HepG2 (cell line): Measurements from ENCODE around the gene THOC7. TPM values are rescaled to one million over a fixed set of nuclear protein-coding genes. Genes with fewer than 3 reads are reported as not detected.

Experiments
- ATAC-seq: fragments of 200-7000 bp; cut with Tn5 transposase; 3 replicates; pipeline ENCODE4 v1.9.1; 2020; ENCODE audit warnings: mild to moderate bottlenecking, moderate library complexity
- BruUV-seq: library from RNA; stranded (reverse); fragments of 400-500 nt; replicated peaks from 2 replicates; lab custom pipeline; 2021; lab: Mats Ljungman, UMichigan
- CTCF ChIA-PET: fragments of 300-600 bp; formaldehyde crosslinking; extraction: SDS; loops from one replicate; lab custom pipeline; 2021; ENCODE audit warnings: low total read pairs, inconsistent platforms, low intra/inter-chr PET ratio; lab: Yijun Ruan, JAX
- POLR2A ChIA-PET: fragments of 350-600 bp; sonication (Branson Sonifier 250); formaldehyde crosslinking; loops from one replicate; lab custom pipeline; 2020; ENCODE audit warnings: antibody characterized with exemption, inconsistent platforms; lab: Yijun Ruan, JAX
- DNase-seq: peaks from one replicate; pipeline ENCODE4 v3.0.0-alpha.2; 2015; ENCODE audit warnings: low spot score
- FAIRE-seq: peaks from 3 replicates; lab custom pipeline; 2011; peaks lifted over from hg19 to GRCh38; lab: Jason Lieb, UNC
- H2AFZ ChIP-seq: one replicate; pipeline ENCODE4 v1.6.1; 2011; ENCODE audit warnings: low read length, inconsistent platforms
- H3K27ac ChIP-seq: fragments of 300-600 bp; 3 replicates; pipeline ENCODE4 v1.8.0; 2011; ENCODE audit warnings: mixed run types, mild to moderate bottlenecking, mixed read lengths, low read length, inconsistent platforms; ENCODE audit not compliant: insufficient read depth; ENCODE audit errors: extremely low read length
- H3K27me3 ChIP-seq, 2 experiments: fragments of 200-600 bp in 1 of 2; 2 replicates in 1 of 2; 3 replicates in 1 of 2; pipeline versions ENCODE4 v1.6.0 to v1.8.0; 2011; ENCODE audit warnings: low read length in 2 of 2, mild to moderate bottlenecking in 2 of 2, moderate library complexity in 2 of 2, inconsistent platforms in 1 of 2; ENCODE audit not compliant: insufficient read depth in 2 of 2, control insufficient read depth in 1 of 2
- H3K36me3 ChIP-seq, 2 experiments: fragments of 200-600 bp in 1 of 2; replicated peaks in 1 of 2; 2 replicates in 1 of 2; 3 replicates in 1 of 2; pipeline versions ENCODE4 v1.5.1 to v1.8.0; 2011; ENCODE audit warnings: low read length in 2 of 2, inconsistent platforms in 1 of 2; ENCODE audit not compliant: insufficient read depth in 2 of 2, control insufficient read depth in 1 of 2
- H3K4me1 ChIP-seq: 2 replicates; pipeline ENCODE4 v1.5.1; 2012; ENCODE audit warnings: low read length, inconsistent platforms; ENCODE audit not compliant: insufficient read depth
- H3K4me2 ChIP-seq: 2 replicates; pipeline ENCODE4 v1.6.0; 2011; ENCODE audit warnings: low read depth, low read length, inconsistent platforms
- H3K4me3 ChIP-seq, 3 experiments: fragments of 200-600 bp in 1 of 3; sonication (generic), shearing (Covaris generic) in 1 of 3; replicated peaks in 1 of 3; 2 replicates each; pipeline ENCODE4 v1.5.1; 2011 to 2016; ENCODE audit warnings: low read length in 3 of 3, inconsistent platforms in 2 of 3, low read depth in 2 of 3, mild to moderate bottlenecking in 2 of 3, control low read depth in 1 of 3, mixed read lengths in 1 of 3; ENCODE audit not compliant: insufficient read depth in 1 of 3
- H3K79me2 ChIP-seq: one replicate; pipeline ENCODE4 v1.6.1; 2011; ENCODE audit warnings: low read length, inconsistent platforms; ENCODE audit not compliant: insufficient read depth
- H3K9ac ChIP-seq: 2 replicates; pipeline ENCODE4 v1.6.0; 2011; ENCODE audit warnings: mild to moderate bottlenecking, low read depth, low read length, inconsistent platforms; ENCODE audit not compliant: insufficient read depth
- H3K9me3 ChIP-seq: 2 replicates; pipeline ENCODE4 v1.5.1; 2012; ENCODE audit warnings: mild to moderate bottlenecking, low read length
- H4K20me1 ChIP-seq: 2 replicates; pipeline ENCODE4 v1.6.0; 2011; ENCODE audit warnings: inconsistent platforms, mild to moderate bottlenecking, low read length, moderate library complexity; ENCODE audit not compliant: insufficient read depth
- NFIC ChIP-seq: IDR thresholded peaks from 2 replicates; pipeline ENCODE4 v1.6.1; 2012; ENCODE audit warnings: mild to moderate bottlenecking, low read length, inconsistent platforms
- POLR2A ChIP-seq, 2 experiments: IDR thresholded peaks; 2 replicates each; pipeline ENCODE4 v1.6.1; 2011; ENCODE audit warnings: low read depth in 2 of 2, low read length in 2 of 2, mild to moderate bottlenecking in 1 of 2, moderate library complexity in 1 of 2; ENCODE audit not compliant: insufficient read depth in 1 of 2
- TBP ChIP-seq: sonication (generic); formaldehyde crosslinking; IDR thresholded peaks from 2 replicates; pipeline ENCODE4 v1.5.0; 2020; ENCODE audit warnings: missing genetic modification reagents
- ZC3H4 ChIP-seq: sonication (generic); formaldehyde crosslinking; IDR thresholded peaks from 2 replicates; pipeline ENCODE4 v1.4.0; 2020; ENCODE audit warnings: missing genetic modification reagents, borderline replicate concordance
- ZNF329 ChIP-seq: sonication (generic); formaldehyde crosslinking; IDR thresholded peaks from 2 replicates; pipeline ENCODE4 v1.9.0; 2021; ENCODE audit warnings: low read depth, mild to moderate bottlenecking, missing genetic modification reagents
- WGBS: methylation state at CpG from one replicate; pipeline ENCODE4 v1.1.6; 2017; ENCODE audit warnings: low lambda C conversion rate; 5-methylcytosine and 5-hydroxymethylcytosine counted together
- in situ Hi-C: cut with HindIII; loops from 2 replicates; pipeline ENCODE4 v1.10.0; 2017; ENCODE audit warnings: low pct_unique_long_range_greater_than_20kb; ENCODE audit not compliant: extremely low pct_ligation_motif_present
- intact Hi-C: fragments of 100-400 bp; cut with micrococcal nuclease; formaldehyde crosslinking; loops from one replicate; pipeline ENCODE4 v1.10.0; 2022; ENCODE audit not compliant: unreplicated experiment
- polyA plus RNA-seq, 8 experiments: library from polyadenylated mRNA; depleted of rRNA in 3 of 8; stranded (reverse) in 7 of 8; unstranded in 1 of 8; fragments of >200 nt; fragmentation: Illumina TruSeq in 4 of 8; extraction: Trizol in 4 of 8; gene quantifications; 2 replicates each; pipeline versions ENCODE4 v1.2.1 to v1.2.3, GENCODE V29; 2011 to 2016; ENCODE audit warnings: low read depth in 4 of 8, missing spikeins in 1 of 8, mixed read lengths in 1 of 8; ENCODE audit not compliant: insufficient read depth in 1 of 8
- total RNA-seq, 5 experiments: library from RNA; depleted of rRNA; stranded (reverse); fragments of >200 nt; fragmentation: Illumina TruSeq; extraction: Trizol; gene quantifications; 2 replicates each; pipeline ENCODE4 v1.2.3, GENCODE V29; 2016; ENCODE audit warnings: low read depth in 1 of 5
- TF ChIP-seq, protein P1 (sequence below), 2 experiments: fragments of 450-650 bp in 1 of 2; sonication (generic) in 1 of 2; formaldehyde crosslinking; IDR thresholded peaks; 2 replicates each; pipeline versions ENCODE4 v1.5.0 to v1.8.0; 2020 to 2022; ENCODE audit warnings: mild to moderate bottlenecking in 1 of 2, missing genetic modification reagents in 1 of 2
- TF ChIP-seq, protein P2 (sequence below): IDR thresholded peaks from 2 replicates; pipeline ENCODE4 v1.4.0; 2020; ENCODE audit warnings: mild to moderate bottlenecking, missing genetic modification reagents
- TF ChIP-seq, protein P3 (sequence below): sonication (generic); formaldehyde crosslinking; IDR thresholded peaks from 2 replicates; pipeline ENCODE4 v1.8.1; 2022; ENCODE audit warnings: low read depth, mild to moderate bottlenecking, missing genetic modification reagents

Gene THOC7
- total and polyA plus RNA-seq, 2 of the 13 experiments (the other 11 are each of a cell fraction or from before 2014, with no cell fraction given) = 32.8 to 63.5 TPM

DNA sequence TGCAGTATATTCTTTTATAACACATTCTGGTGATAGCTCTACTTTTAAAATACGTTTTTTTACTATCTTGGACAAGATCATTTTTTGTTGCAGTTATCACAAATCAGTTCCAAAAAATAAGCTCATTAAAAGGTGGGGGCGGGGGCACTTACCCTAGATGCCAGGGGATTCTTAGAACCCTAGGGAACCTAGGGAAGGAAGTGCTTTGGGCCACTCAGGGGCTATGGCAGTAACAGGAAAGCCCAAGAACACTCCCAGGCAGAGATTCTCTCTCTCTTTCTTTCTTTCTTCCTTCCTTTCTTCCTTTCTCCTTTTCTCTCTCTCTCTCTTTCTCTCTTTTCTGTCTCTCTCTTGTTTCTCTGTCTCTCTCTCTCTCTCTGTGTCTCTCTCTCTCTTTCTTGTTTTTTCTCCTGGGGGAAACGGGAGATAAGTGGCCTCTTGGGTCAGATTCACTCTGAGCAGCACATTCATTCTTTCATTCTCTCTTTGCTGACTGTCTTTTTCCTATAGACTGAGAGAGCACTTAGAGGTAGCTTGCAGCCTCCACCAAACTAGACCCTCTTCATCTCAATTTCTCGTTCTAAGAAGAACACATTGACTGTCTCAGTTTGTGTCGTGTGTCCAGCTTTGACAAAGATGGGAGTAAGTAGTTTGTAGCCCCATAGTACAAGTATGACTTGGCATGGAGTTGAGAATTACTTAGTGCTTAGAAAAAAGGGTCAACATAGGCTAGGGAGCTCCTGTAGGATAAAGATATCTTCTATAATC, 32.0 kb upstream of the THOC7 start:
- CTCF ChIA-PET = no interaction called here
- Histone ChIP-seq H3K27me3 (no peaks in the 10 kb centered on the region), H3K4me1 (peaks cover 14% of the 10 kb centered on the region), H3K4me3 (no peak overlapping the region), H3K79me2 (no peaks in the 10 kb centered on the region), H3K4me2 (no peak overlapping the region), H3K36me3 (peaks cover 0 to 9% of the 10 kb centered on the region in 2 experiments; a peak in 2 of 5 replicates), H3K27ac (no peak overlapping the region), H3K9ac (no peak overlapping the region), H2AFZ (no peak overlapping the region), H3K9me3 (no peaks in the 10 kb centered on the region), H4K20me1 (no peaks in the 10 kb centered on the region; the same call in 1 of the 2 replicates)
- BruUV-seq = no TSS peak
- DNase-seq (no peak), FAIRE-seq (no peak), ATAC-seq (no peak)
- intact Hi-C loops = no loop called here
- POLR2A ChIA-PET = interaction anchor here (1.2 kb wide), 1 partner anchor 16 kb away, joined by 3 read pairs; the partner anchor contains the start of gene SCAANT1
- 96% methylated on average over 5 of the region's 5 CpGs for WGBS
- in situ Hi-C loops = no loop called here
- no peak for TF ChIP-seq ZC3H4 (CRISPR knock-in tag)
- TF ChIP-seq, protein P1, sequence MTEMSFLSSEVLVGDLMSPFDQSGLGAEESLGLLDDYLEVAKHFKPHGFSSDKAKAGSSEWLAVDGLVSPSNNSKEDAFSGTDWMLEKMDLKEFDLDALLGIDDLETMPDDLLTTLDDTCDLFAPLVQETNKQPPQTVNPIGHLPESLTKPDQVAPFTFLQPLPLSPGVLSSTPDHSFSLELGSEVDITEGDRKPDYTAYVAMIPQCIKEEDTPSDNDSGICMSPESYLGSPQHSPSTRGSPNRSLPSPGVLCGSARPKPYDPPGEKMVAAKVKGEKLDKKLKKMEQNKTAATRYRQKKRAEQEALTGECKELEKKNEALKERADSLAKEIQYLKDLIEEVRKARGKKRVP (CRISPR knock-in tag; IDR thresholded peaks at IDR 0.05) = no peak
- TF ChIP-seq ZNF329 (CRISPR knock-in tag) = no peak
- TF ChIP-seq, protein P2, sequence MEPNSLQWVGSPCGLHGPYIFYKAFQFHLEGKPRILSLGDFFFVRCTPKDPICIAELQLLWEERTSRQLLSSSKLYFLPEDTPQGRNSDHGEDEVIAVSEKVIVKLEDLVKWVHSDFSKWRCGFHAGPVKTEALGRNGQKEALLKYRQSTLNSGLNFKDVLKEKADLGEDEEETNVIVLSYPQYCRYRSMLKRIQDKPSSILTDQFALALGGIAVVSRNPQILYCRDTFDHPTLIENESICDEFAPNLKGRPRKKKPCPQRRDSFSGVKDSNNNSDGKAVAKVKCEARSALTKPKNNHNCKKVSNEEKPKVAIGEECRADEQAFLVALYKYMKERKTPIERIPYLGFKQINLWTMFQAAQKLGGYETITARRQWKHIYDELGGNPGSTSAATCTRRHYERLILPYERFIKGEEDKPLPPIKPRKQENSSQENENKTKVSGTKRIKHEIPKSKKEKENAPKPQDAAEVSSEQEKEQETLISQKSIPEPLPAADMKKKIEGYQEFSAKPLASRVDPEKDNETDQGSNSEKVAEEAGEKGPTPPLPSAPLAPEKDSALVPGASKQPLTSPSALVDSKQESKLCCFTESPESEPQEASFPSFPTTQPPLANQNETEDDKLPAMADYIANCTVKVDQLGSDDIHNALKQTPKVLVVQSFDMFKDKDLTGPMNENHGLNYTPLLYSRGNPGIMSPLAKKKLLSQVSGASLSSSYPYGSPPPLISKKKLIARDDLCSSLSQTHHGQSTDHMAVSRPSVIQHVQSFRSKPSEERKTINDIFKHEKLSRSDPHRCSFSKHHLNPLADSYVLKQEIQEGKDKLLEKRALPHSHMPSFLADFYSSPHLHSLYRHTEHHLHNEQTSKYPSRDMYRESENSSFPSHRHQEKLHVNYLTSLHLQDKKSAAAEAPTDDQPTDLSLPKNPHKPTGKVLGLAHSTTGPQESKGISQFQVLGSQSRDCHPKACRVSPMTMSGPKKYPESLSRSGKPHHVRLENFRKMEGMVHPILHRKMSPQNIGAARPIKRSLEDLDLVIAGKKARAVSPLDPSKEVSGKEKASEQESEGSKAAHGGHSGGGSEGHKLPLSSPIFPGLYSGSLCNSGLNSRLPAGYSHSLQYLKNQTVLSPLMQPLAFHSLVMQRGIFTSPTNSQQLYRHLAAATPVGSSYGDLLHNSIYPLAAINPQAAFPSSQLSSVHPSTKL (CRISPR knock-in tag) = no peak
- TF ChIP-seq NFIC = no peak
- TF ChIP-seq TBP = no peak
- TF ChIP-seq, protein P3, sequence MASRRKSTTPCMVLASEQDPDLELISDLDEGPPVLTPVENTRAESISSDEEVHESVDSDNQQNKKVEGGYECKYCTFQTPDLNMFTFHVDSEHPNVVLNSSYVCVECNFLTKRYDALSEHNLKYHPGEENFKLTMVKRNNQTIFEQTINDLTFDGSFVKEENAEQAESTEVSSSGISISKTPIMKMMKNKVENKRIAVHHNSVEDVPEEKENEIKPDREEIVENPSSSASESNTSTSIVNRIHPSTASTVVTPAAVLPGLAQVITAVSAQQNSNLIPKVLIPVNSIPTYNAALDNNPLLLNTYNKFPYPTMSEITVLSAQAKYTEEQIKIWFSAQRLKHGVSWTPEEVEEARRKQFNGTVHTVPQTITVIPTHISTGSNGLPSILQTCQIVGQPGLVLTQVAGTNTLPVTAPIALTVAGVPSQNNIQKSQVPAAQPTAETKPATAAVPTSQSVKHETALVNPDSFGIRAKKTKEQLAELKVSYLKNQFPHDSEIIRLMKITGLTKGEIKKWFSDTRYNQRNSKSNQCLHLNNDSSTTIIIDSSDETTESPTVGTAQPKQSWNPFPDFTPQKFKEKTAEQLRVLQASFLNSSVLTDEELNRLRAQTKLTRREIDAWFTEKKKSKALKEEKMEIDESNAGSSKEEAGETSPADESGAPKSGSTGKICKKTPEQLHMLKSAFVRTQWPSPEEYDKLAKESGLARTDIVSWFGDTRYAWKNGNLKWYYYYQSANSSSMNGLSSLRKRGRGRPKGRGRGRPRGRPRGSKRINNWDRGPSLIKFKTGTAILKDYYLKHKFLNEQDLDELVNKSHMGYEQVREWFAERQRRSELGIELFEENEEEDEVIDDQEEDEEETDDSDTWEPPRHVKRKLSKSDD = no peak
- no peak for TF ChIP-seq POLR2A (IDR thresholded peaks at IDR 0.05; ENCODE audit: insufficient read depth in 1 of 2, low read depth in 2 of 2, low read length in 2 of 2)
